Raji (cell line): ENCODE measurements around the gene PYROXD2.

ENCODE experiments used
- POLR2A ChIP-seq: IDR thresholded peaks from 2 replicates; pipeline ENCODE4 v1.6.1; 2011; ENCODE audit warnings: low read depth, low read length, control low read depth; ENCODE audit not compliant: insufficient read depth

The PYROXD2 gene

DNA sequence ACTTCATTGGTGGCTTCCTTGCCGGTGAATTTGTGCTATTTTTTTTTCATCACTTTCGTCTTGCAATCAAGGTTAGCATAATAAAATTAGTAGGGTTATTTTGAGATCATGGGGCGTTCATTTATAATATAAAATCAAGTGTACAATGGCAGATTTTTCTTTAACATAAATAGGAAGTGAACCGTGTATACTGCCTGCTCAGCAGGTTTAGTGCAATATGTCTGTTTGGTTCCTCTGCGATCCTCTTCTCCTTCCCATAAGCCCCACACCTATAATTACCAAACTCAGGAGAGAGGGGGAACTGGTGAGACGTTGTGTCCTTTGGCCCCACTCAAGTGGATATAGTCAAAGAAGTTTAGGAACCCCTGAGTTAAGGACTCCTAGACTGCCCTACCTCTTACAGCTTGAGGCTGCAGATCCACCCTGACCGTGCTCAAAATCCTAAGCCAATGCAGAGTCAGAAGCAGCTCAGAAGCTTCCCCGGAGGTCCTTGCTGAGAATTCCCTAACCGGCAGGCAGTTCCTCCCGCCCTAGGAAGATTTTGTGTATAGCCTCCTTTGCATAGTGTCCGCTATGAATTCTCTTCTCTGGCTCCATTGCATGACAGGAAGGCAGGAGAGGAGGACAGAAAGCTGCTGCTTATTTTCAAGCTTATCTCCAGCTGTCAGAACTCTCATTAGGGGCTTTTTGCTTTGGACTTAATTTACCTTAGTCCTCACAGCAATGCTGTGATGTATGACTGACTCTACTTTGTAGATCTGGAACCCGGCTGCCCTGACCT, 41.5 kb downstream of the PYROXD2 start:
- TF ChIP-seq POLR2A, result no peak

DNA sequence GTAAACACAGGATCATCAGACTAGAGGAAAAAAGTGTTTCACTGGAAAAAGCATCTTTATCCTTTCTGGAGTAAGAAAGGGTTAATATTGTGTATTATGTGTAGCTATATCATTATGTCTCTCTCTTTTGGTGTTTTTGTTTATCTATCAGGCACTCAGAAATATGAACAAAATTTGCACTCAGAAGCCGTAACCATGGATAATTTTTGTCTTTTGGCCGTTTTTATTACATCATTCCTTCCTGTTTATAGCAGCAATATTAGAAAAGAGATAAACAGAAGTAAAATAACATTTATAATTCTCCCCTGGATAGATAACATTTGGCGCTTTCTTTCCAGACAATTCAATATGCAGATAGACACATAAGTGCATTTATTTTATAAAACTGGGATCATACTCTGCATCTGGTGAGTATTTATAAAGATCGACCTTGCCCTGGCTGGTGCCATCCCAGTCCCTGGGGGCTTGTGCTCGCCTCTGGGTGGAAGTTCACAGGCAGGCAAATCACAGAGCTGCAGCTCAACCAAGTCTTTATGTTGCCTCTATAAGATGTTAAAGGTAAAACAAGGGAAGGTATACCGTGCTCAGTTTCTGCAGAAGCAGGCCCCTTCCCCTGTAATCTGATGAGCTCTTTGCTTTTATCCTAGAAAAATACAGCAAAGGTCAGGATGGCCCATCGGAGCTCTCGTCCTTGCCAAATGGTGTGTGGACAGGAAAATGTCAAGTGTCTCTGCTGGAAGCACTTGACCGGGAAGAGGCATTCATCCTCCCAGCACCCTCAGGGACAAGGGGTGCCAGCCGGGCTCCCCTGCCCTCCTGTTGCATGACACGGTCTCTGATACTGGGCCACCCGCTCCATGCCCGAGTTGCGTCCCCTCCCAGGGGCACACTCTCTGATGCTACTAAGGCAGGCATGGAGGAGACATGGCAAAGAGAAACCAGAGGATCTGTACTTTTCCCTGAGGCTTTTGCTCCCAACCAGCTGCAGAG, 43.9 kb downstream of the PYROXD2 start:
- no peak for TF ChIP-seq POLR2A

DNA sequence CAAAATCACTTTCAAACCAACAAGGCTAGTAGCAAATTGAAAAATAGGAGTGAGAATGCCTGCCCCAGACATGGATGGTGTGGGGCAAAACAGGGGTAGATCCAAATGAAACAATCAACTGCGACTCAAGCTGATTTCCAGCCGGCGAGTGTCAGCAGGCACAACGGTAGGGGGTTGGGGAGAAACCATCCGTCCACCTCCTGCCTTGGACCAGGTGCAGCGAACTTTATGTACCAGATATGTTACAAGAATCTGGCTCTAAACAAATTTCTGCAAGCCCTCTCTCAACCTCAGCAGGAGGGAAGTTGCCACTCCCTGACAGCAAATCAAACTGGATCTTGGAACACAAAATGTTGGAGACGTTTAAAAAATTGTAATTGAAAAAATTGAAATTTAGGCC, 45.2 kb downstream of the PYROXD2 start:
- TF ChIP-seq POLR2A, result no peak

DNA sequence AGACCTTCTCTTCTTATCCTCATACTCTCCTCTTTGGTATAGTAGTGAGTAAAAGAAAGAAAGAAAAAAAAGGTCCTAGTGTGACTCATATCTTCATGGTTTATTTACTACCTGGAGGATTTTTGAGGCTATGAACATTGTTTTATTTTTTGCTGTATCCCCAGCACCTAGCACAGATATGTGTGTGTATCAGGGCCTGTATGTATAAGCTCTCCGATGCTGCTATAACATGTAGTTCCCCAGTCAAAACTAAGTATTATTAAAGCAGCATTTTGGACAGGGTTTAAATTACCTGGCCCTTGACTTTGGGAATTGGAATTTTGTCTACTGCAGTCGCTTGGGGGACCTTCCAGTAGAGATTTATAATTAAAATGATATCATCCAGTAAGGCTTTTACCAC, 46.3 kb downstream of the PYROXD2 start:
- TF ChIP-seq POLR2A, result no peak

DNA sequence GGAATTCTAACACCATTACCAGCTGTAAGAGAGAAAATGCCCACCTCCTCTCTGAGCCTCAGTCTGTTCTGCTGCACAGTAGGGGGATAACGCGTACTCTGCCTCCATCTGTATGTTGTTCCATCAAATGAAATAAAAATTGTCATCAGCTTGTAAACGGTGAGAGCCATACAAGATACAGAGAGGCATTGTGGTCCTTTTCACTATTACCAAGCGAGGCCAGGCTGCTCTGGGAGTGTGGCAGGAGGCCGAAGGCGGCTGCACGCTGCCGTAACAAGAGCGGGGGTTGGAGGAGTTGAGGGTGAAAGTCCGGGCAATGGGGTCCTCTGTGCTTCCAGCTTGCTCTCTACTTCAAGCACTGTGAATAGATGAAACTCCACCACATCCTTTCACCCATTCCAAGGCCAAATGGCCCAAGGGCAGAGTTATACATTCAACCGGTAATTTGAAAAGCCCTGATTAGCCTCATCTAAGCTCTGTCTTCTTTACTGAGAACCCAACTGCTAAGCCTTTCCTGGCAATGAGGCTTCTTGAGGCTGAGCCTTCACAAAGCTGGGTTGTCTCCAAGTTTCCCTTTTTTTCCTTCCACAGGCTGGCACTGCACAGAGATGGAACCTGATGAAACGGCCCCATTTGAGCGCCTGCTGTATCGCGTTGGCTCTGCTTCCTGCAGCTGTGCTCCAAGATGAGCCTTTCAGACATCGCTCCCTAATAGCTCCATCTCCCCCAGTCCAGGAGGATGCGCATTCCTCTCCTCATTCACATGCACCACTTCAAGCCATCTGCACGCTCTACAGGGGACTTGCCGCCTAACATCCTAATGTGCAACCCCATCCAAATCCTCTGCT, 47.2 kb downstream of the PYROXD2 start:
- TF ChIP-seq POLR2A, result no peak

DNA sequence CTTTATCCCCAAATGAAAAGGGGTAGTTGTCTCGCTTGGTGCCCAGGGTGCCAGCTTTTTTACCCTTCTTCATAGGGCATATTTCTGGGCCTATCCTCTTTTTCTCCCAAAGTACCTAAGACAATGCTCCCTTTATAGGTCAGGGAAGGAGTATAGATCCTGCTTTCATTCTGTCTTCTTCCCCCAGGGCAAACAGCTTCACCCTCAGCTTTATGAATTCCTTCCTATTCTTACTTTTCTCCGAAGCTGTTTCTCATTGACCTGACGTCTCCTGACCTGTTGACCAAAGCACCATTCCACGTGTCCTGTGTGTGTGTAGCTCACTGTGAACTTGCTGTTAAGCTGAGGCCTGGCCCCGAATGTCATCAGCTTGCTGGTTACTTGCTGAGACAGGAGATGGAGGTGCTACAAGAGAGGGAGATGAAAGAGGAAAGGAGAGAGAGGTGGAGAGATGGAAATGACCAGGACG, 48.9 kb downstream of the PYROXD2 start:
- TF ChIP-seq POLR2A, result no peak

DNA sequence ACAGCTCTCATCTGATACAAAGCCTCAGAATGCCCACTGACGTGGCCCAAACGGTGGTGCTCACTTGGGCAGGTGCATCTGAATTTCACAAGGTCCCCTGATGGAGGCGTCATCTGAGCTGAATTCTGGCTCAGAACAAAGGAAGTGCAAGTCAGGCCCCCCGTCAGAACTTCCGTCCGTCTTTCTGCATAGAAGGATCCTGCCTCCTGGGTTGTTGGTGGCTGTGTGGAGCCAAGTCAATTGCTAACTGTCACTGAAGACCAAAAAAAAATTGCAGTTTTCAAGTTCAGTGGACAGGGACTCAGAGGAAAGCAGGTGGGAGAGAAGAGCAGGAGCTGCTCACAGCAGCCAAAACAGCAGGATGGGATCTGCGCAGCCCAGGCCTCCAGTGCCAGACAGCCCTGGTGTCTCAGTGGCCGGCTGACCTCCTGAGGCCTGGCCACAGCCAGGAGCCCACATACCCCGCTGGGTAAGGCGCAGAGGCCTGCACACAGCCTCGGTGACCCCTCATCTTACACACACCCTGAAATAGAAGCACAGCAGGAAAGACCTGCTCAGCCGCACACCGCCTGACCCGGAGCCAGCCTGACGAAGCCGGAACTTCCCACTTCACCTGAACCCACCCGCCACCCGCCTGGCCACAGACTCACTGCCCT, 49.4 kb downstream of the PYROXD2 start:
- TF ChIP-seq POLR2A, result no peak

DNA sequence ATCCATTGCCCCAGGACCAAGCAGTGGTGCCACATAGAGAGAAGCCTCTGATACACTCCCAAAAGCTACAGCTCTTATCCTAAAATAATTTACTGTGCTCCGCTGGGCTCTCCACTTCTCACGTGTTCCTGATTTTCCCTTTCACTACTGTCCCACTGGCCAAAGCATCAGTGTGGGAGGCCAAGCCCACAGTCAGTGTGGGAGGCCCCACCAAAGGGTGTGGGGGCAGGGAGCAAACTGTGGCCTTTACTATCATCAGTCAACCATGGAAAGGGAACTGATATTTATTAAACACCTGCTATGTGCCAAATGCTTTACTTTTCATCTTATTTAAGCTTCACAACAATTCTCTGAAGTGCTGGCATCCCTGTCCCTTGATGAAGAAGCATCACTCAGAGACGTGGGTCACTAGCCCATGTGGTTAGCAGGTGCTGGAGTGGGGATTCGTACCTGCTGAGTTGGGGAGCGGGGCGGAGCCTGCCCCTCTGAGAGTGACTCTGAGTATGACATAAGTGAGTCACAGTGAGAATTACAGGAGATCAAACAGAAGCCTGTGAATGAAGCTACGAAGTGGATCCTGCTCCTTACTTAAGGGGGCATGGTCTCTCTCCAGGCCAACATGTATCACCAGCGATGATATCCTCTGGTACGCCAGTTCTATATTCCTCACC, 50.4 kb downstream of the PYROXD2 start:
- no peak for TF ChIP-seq POLR2A

DNA sequence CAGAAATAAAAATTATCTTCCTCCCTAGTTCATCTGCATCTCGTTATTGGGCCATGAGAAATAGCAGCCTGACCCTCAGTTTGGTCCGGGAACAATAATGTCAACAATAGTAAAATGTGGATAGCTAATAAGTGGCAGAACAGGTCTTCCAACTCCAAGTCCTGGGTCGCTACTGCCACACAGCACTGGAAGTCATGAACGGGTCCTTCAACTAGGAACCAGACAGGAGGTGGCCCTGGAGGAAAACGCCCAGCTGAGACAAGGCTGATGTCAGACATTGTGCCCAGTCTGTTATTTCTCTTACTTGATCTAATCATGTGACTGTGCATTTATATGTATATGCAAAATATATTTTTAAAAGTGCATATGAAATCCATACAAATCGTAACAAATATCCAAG, 51.8 kb downstream of the PYROXD2 start:
- TF ChIP-seq POLR2A, result no peak

DNA sequence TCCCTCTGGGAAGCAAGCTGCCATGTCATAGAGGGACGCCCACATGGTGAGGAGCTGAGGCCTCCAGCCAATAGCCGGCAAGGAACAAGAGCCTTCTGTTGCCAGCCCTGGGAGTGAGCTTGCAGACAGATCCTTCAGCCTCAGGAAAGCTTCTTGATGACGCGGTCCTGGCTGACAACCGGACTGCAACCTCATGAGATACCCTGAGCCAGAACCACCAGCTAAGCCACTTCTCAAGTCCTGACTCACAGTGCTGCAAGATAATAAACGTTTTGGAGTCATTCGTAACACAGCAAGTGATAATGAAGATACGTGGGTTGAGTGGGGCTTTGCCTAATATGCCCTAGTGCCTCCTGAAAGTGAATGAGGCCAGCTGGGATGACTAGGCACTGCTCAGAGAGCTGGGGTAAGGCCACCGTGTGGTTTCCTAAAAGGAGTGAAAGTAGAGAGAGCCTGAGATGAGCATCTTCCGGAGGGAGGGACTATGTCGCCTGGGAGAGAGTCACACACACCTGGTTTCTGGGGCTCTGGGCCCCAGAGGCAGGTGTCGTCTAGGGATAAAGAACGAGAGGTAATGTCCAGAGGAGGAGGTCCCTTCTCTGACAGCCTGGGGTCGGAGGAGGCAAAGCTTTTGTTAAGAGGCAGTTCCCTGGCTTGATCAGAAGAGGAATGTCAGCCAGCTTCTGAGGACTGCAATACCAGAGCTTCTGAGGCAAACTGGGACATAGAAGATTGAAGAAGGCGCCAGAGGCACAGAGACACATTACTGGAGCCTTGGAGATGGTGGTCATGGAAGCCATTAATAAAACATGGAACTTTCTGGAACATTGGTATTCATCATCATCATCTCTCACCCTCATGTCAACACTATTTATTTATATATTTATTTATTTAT, 53.6 kb downstream of the PYROXD2 start:
- TF ChIP-seq POLR2A, result no peak

DNA sequence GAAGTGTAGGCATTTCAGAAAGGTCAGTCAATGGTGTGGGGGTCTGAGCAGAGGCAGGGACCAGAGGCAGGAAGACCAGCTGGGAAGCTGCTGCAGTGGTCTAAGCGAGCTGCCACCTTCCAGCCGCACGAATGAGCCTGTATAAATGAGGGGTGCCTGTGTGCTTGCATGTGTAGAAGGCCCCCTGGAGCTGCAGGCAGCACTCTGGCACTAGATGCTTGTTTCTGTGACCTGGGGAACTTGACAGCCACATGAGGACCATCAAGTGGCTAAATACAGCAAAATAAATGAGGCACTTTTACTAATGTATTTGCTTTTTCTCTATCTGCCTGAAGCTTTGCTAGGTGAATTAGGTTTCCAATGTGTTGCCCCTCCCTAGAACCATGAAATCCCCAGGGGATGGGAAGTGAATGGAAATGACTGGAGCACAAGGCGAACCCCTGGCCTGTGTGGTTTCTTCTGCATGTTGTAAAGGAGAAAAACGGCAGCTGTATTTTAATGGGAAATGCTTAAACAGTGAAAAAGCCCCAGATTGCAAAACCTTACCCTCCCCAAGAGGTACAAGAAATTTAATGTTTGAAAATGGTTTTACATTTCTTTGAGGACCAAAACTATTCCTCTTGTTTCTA, 57.7 kb downstream of the PYROXD2 start:
- no peak for TF ChIP-seq POLR2A

DNA sequence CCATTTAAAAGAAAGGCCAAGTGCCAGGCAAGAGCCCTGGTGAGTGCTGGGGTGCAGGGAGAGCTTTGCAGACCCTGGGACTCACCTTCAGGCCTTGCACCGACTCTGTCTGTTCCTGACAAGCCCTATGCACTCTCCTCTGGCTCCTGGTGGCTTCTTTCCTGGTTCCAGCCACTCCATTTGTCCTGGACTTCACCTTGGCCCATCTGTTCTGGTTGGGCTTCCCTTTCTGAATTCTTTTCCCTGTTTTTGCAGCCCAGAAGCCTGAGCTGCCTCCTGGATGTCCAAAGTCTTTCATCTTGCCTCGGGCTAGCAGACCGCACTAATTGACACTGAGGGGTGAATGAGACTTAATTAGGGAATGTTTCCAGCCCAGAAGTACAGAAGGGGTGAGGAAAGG, 60.5 kb downstream of the PYROXD2 start:
- TF ChIP-seq POLR2A, result no peak
